K562 (cell line): ENCODE results near the gene RABL6. TPM values are rescaled to one million over a fixed set of nuclear protein-coding genes. Genes with fewer than 3 reads are reported as not detected.

Experiments used
- BDP1 ChIP-seq: IDR thresholded peaks from 3 replicates; pipeline ENCODE4 v1.6.1; 2011; ENCODE audit not compliant: insufficient read length, insufficient read depth
- CHD2 ChIP-seq: IDR thresholded peaks from 2 replicates; pipeline ENCODE4 v1.6.1; 2011; ENCODE audit warnings: low read depth, low read length
- CHD4 ChIP-seq: fragments of 200-600 bp; sonication (generic); IDR thresholded peaks from 3 replicates; pipeline ENCODE4 v1.6.1; 2012; ENCODE audit warnings: low read depth, mild to moderate bottlenecking, mixed read lengths, low read length, inconsistent platforms; ENCODE audit not compliant: insufficient read depth, insufficient replicate concordance, poor library complexity, severe bottlenecking
- EP300 ChIP-seq: IDR thresholded peaks from 2 replicates; pipeline ENCODE4 v1.6.1; 2012; ENCODE audit warnings: low read length, improper control_type of control experiment
- FOXO4 ChIP-seq: fragments of 450-650 bp; formaldehyde crosslinking; IDR thresholded peaks from 2 replicates; pipeline ENCODE4 v1.4.0; 2020; ENCODE audit warnings: mild to moderate bottlenecking, moderate library complexity
- GABPB1 ChIP-seq: sonication (generic); formaldehyde crosslinking; IDR thresholded peaks from 2 replicates; pipeline ENCODE4 v1.8.0; 2022; ENCODE audit warnings: mild to moderate bottlenecking, missing genetic modification reagents
- HLTF ChIP-seq: fragments of 450-650 bp; IDR thresholded peaks from 2 replicates; pipeline ENCODE4 v1.6.1; 2016
- KDM4B ChIP-seq, 2 experiments: fragments of 450-650 bp in 1 of 2; sonication (generic) in 1 of 2; IDR thresholded peaks; 2 replicates each; pipeline ENCODE4 v1.6.1; 2016 to 2017; ENCODE audit warnings: borderline replicate concordance in 2 of 2, antibody characterized with exemption in 1 of 2, low read depth in 1 of 2, mild to moderate bottlenecking in 1 of 2
- NCOA1 ChIP-seq: fragments of 450-650 bp; IDR thresholded peaks from 2 replicates; pipeline ENCODE4 v1.6.1; 2016; ENCODE audit warnings: low read depth
- NCOA6 ChIP-seq: fragments of 450-650 bp; IDR thresholded peaks from 2 replicates; pipeline ENCODE4 v1.6.1; 2017; ENCODE audit warnings: mild to moderate bottlenecking
- PPARD ChIP-seq: fragments of 250-450 bp; sonication (Bioruptor Pico); IDR thresholded peaks from 2 replicates; pipeline ENCODE4 v1.8.0; 2022; ENCODE audit warnings: inconsistent platforms, mild to moderate bottlenecking, moderate library complexity
- SMARCC2 ChIP-seq: fragments of 450-650 bp; IDR thresholded peaks from 2 replicates; pipeline ENCODE4 v1.6.1; 2017; ENCODE audit warnings: antibody characterized with exemption, moderate library complexity, mild to moderate bottlenecking, low read depth
- SP2 ChIP-seq: IDR thresholded peaks from 2 replicates; pipeline ENCODE4 v1.6.1; 2011; ENCODE audit warnings: mild to moderate bottlenecking, low read depth, low read length, moderate library complexity; ENCODE audit not compliant: poor library complexity, severe bottlenecking; ENCODE audit errors: extremely low read depth
- TRIM24 ChIP-seq, 2 experiments: fragments of 450-650 bp; IDR thresholded peaks; 2 replicates each; pipeline ENCODE4 v1.6.1; 2016
- YY1 ChIP-seq, 3 experiments: IDR thresholded peaks; 2 replicates each; pipeline ENCODE4 v1.6.1; 2011; ENCODE audit warnings: low read length in 2 of 3, mild to moderate bottlenecking in 2 of 3, moderate library complexity in 2 of 3, borderline replicate concordance in 1 of 3, control low read depth in 1 of 3, low read depth in 1 of 3; ENCODE audit not compliant: insufficient read depth in 3 of 3, insufficient replicate concordance in 2 of 3, control insufficient read depth in 1 of 3, insufficient read length in 1 of 3; ENCODE audit errors: extremely low read depth in 1 of 3
- ZNF263 ChIP-seq: sonication (generic); formaldehyde crosslinking; IDR thresholded peaks from 2 replicates; pipeline ENCODE4 v1.8.0; 2022; ENCODE audit warnings: mild to moderate bottlenecking, missing genetic modification reagents, borderline replicate concordance
- ZNF696 ChIP-seq: fragments of 250-450 bp; sonication (Bioruptor Pico); conservative IDR thresholded peaks from 2 replicates; pipeline ENCODE4 v1.4.0; 2020; ENCODE audit warnings: mild to moderate bottlenecking, moderate library complexity
- ZNF717 ChIP-seq: fragments of 250-450 bp; sonication (Bioruptor Pico); IDR thresholded peaks from 2 replicates; pipeline ENCODE4 v1.5.0; 2021
- polyA plus RNA-seq, 8 experiments: library from polyadenylated mRNA; depleted of rRNA in 4 of 8; stranded (reverse) in 5 of 8; unstranded in 3 of 8; fragments of >200 nt; fragmentation: Nextera tagmentation in 2 of 8; fragmentation: Illumina TruSeq in 1 of 8; extraction: Ambion mirVana in 2 of 8; extraction: Trizol in 1 of 8; gene quantifications; 2 replicates each; pipeline versions ENCODE4 v1.2.1 to v1.2.3, GENCODE V29; 2011 to 2014; ENCODE audit warnings: inconsistent platforms in 1 of 8, missing spikeins in 1 of 8
- total RNA-seq, 7 experiments: library from RNA; depleted of rRNA in 6 of 7; stranded (reverse); fragments of >200 nt in 6 of 7; fragmentation: Illumina TruSeq in 2 of 7; extraction: Trizol in 2 of 7; gene quantifications; 2 replicates each; pipeline versions ENCODE4 v1.2.1 to v1.2.3, GENCODE V29; 2011 to 2021; ENCODE audit warnings: low replicate concordance in 1 of 7
- TF ChIP-seq, protein P1 (sequence below): fragments of 450-650 bp; IDR thresholded peaks from 2 replicates; pipeline ENCODE4 v1.6.1; 2016; ENCODE audit warnings: antibody characterized with exemption
- TF ChIP-seq, protein P2 (sequence below): fragments of 200-800 bp; sonication (Bioruptor generic); IDR thresholded peaks from 2 replicates; pipeline ENCODE4 v1.6.1; 2017; ENCODE audit warnings: missing genetic modification characterization, missing compliant biosample characterization
- TF ChIP-seq, protein P3 (sequence below): sonication (generic); formaldehyde crosslinking; IDR thresholded peaks from 2 replicates; pipeline ENCODE4 v1.8.0; 2022; ENCODE audit warnings: mild to moderate bottlenecking, missing genetic modification reagents

The RABL6 gene
- total and polyA plus RNA-seq, 9 of the 15 experiments (the other 6 are each of a cell fraction or from before 2014, with no cell fraction given) = 5.6 to 181 (median 84.5) TPM

- peak in 1 of 3 experiments; percentile 53 for TF ChIP-seq YY1 (IDR thresholded peaks at IDR 0.05; ENCODE audit: borderline replicate concordance in 1 of 3, control insufficient read depth in 1 of 3, extremely low read depth in 1 of 3, insufficient read depth in 3 of 3, insufficient read length in 1 of 3, insufficient replicate concordance in 2 of 3, low read depth in 1 of 3, low read length in 2 of 3)
- no peak for TF ChIP-seq FOXO4 (CRISPR knock-in tag)
- peak; percentile 97 for TF ChIP-seq NCOA6
- TF ChIP-seq SP2 = no peak
- TF ChIP-seq, protein P1, sequence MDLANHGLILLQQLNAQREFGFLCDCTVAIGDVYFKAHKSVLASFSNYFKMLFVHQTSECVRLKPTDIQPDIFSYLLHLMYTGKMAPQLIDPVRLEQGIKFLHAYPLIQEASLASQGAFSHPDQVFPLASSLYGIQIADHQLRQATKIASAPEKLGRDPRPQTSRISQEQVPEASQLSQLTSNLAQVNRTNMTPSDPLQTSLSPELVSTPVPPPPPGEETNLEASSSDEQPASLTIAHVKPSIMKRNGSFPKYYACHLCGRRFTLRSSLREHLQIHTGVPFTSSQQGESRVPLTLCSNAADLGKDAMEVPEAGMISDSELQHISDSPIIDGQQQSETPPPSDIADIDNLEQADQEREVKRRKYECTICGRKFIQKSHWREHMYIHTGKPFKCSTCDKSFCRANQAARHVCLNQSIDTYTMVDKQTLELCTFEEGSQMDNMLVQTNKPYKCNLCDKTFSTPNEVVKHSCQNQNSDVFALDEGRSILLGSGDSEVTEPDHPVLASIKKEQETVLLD = no peak
- TF ChIP-seq, protein P2, sequence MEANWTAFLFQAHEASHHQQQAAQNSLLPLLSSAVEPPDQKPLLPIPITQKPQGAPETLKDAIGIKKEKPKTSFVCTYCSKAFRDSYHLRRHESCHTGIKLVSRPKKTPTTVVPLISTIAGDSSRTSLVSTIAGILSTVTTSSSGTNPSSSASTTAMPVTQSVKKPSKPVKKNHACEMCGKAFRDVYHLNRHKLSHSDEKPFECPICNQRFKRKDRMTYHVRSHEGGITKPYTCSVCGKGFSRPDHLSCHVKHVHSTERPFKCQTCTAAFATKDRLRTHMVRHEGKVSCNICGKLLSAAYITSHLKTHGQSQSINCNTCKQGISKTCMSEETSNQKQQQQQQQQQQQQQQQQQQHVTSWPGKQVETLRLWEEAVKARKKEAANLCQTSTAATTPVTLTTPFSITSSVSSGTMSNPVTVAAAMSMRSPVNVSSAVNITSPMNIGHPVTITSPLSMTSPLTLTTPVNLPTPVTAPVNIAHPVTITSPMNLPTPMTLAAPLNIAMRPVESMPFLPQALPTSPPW (CRISPR knock-in tag) = peak; percentile 61
- no peak for TF ChIP-seq ZNF717 (CRISPR knock-in tag)
- TF ChIP-seq BDP1 = no peak
- no peak for TF ChIP-seq HLTF
- no peak for TF ChIP-seq CHD2
- no peak for TF ChIP-seq SMARCC2
- TF ChIP-seq CHD4 = no peak
- TF ChIP-seq ZNF696 = no peak
- TF ChIP-seq GABPB1 (CRISPR knock-in tag) = 0 out of 2 replicates have a peak, but pooled peaks have one; percentile 42
- no peak for TF ChIP-seq NCOA1
- TF ChIP-seq EP300 = no peak
- TF ChIP-seq PPARD = no peak
- TF ChIP-seq, protein P3, sequence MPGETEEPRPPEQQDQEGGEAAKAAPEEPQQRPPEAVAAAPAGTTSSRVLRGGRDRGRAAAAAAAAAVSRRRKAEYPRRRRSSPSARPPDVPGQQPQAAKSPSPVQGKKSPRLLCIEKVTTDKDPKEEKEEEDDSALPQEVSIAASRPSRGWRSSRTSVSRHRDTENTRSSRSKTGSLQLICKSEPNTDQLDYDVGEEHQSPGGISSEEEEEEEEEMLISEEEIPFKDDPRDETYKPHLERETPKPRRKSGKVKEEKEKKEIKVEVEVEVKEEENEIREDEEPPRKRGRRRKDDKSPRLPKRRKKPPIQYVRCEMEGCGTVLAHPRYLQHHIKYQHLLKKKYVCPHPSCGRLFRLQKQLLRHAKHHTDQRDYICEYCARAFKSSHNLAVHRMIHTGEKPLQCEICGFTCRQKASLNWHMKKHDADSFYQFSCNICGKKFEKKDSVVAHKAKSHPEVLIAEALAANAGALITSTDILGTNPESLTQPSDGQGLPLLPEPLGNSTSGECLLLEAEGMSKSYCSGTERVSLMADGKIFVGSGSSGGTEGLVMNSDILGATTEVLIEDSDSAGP = no peak
- TF ChIP-seq KDM4B (IDR thresholded peaks at IDR 0.05; ENCODE audit: borderline replicate concordance in 2 of 2, low read depth in 1 of 2) = no peak
- peak; percentile 97 for TF ChIP-seq ZNF263 (CRISPR knock-in tag)
- TF ChIP-seq TRIM24 (IDR thresholded peaks at IDR 0.05) = peak in 1 of 2 experiments; percentile 26; a peak in 1 of 4 replicates
Measured at GRCh38 chr9:136847088-136847825, 39.5 kb downstream of the RABL6 start (continued).
